Calu3 (cell line): ENCODE data around the gene HDAC8. TPM values are rescaled to one million over a fixed set of nuclear protein-coding genes. Genes with fewer than 3 reads are reported as not detected.

Experiments
- BruUV-seq: library from RNA; stranded (reverse); fragments of 400-500 nt; replicated peaks from 2 replicates; lab custom pipeline; 2021; lab: Mats Ljungman, UMichigan
- CTCF ChIA-PET: fragments of 300-600 bp; sonication (Branson Sonifier 250); formaldehyde crosslinking; loops from one replicate; lab custom pipeline; 2022; ENCODE audit warnings: antibody characterized with exemption; lab: Charles Lee
- DNase-seq: peaks from one replicate; pipeline ENCODE4 v3.0.0; 2022
- H3K27ac Mint-ChIP-seq: one replicate; pipeline ENCODE4 v1.8.0; 2022; ENCODE audit warnings: mixed read lengths; ENCODE audit not compliant: unreplicated experiment
- H3K27me3 Mint-ChIP-seq: one replicate; pipeline ENCODE4 v1.8.0; 2022; ENCODE audit warnings: mixed read lengths; ENCODE audit not compliant: unreplicated experiment
- H3K36me3 Mint-ChIP-seq: one replicate; pipeline ENCODE4 v1.8.0; 2022; ENCODE audit warnings: mild to moderate bottlenecking, moderate library complexity, mixed read lengths; ENCODE audit not compliant: insufficient read depth, unreplicated experiment
- H3K4me1 Mint-ChIP-seq: one replicate; pipeline ENCODE4 v1.8.0; 2022; ENCODE audit warnings: mild to moderate bottlenecking, low read depth, mixed read lengths; ENCODE audit not compliant: unreplicated experiment
- H3K4me3 Mint-ChIP-seq: one replicate; pipeline ENCODE4 v1.8.0; 2022; ENCODE audit warnings: mild to moderate bottlenecking, low read depth, moderate library complexity, mixed read lengths; ENCODE audit not compliant: unreplicated experiment
- H3K9me3 Mint-ChIP-seq: one replicate; pipeline ENCODE4 v1.8.0; 2022; ENCODE audit warnings: low read depth, mixed read lengths; ENCODE audit not compliant: unreplicated experiment
- CTCF ChIP-seq: fragments of 200-600 bp; IDR thresholded peaks from one replicate; pipeline ENCODE4 v1.8.0; 2022; ENCODE audit warnings: antibody characterized with exemption; ENCODE audit not compliant: unreplicated experiment
- intact Hi-C: fragments of 100-400 bp; cut with micrococcal nuclease; formaldehyde crosslinking; loops from one replicate; pipeline ENCODE4 v1.10.0; 2022; ENCODE audit not compliant: unreplicated experiment
- total RNA-seq: library from RNA; stranded (reverse); gene quantifications from 2 replicates; pipeline ENCODE4 v1.2.3, GENCODE V29; 2022

The HDAC8 gene
- total RNA-seq, 1 experiment from 2014 or later: 52.5 TPM

- intact Hi-C loops: no loop called here
- no peak for TF ChIP-seq CTCF
- no peaks in the 10 kb centered on the region for H3K4me1 Mint-ChIP-seq
- no peaks in the 10 kb centered on the region for H3K27me3 Mint-ChIP-seq
- no peak overlapping the region for H3K27ac Mint-ChIP-seq
- no TSS peak for BruUV-seq
- H3K36me3 Mint-ChIP-seq: no peaks in the 10 kb centered on the region
- no peak overlapping the region for H3K4me3 Mint-ChIP-seq
- no peaks in the 10 kb centered on the region for H3K9me3 Mint-ChIP-seq
- CTCF ChIA-PET: interaction anchor here (0.6 kb wide), 1 partner anchor 85 kb away, joined by 5 read pairs; no protein-coding TSS in a partner anchor
- no peak for DNase-seq
Measured at GRCh38 chrX:72372735-72373134, 199.9 kb downstream of the HDAC8 start.

- no peaks in the 10 kb centered on the region for H3K4me1 Mint-ChIP-seq
- BruUV-seq: no TSS peak
- H3K27ac Mint-ChIP-seq: no peak overlapping the region
- TF ChIP-seq CTCF: no peak
- H3K4me3 Mint-ChIP-seq: no peak overlapping the region
- H3K36me3 Mint-ChIP-seq: no peaks in the 10 kb centered on the region
- no peaks in the 10 kb centered on the region for H3K9me3 Mint-ChIP-seq
- DNase-seq: no peak
- CTCF ChIA-PET: no interaction called here
- intact Hi-C loops: no loop called here
- no peaks in the 10 kb centered on the region for H3K27me3 Mint-ChIP-seq
Measured at GRCh38 chrX:72371405-72371804, 201.2 kb downstream of the HDAC8 start.

- DNase-seq: no peak
- BruUV-seq: no TSS peak
- Mint-ChIP-seq H3K4me1 (no peaks in the 10 kb centered on the region), H3K4me3 (no peak overlapping the region), H3K36me3 (no peaks in the 10 kb centered on the region), H3K9me3 (no peaks in the 10 kb centered on the region), H3K27me3 (no peaks in the 10 kb centered on the region), H3K27ac (no peak overlapping the region)
- CTCF ChIA-PET: no interaction called here
- intact Hi-C loops: no loop called here
- no peak for TF ChIP-seq CTCF
Measured at GRCh38 chrX:72368796-72369195, 203.8 kb downstream of the HDAC8 start.

GRCh38 chrX:72367516-72367915 lies 205.1 kb downstream of the HDAC8 start:
- Mint-ChIP-seq H3K9me3 (no peaks in the 10 kb centered on the region), H3K4me3 (no peak overlapping the region), H3K36me3 (no peaks in the 10 kb centered on the region), H3K27ac (no peak overlapping the region), H3K4me1 (no peaks in the 10 kb centered on the region), H3K27me3 (no peaks in the 10 kb centered on the region)
- no TSS peak for BruUV-seq
- CTCF ChIA-PET: no interaction called here
- TF ChIP-seq CTCF: no peak
- DNase-seq: no peak
- intact Hi-C loops: no loop called here
